DMS153 treated with DMSO at 0.1 percent for 48 hours (cell line): ENCODE results near the gene EFHC1.
"Not testable (repeated sequence)": the region's sequence is repeated elsewhere in the genome, so short reads cannot be mapped to it uniquely, and the experiment has no call there.

Experiments
- DNase-seq: peaks from one replicate; lab custom pipeline; 2025; ENCODE audit not compliant: unreplicated experiment; lab: John Stamatoyannopoulos, UW

EFHC1 gene

DNA sequence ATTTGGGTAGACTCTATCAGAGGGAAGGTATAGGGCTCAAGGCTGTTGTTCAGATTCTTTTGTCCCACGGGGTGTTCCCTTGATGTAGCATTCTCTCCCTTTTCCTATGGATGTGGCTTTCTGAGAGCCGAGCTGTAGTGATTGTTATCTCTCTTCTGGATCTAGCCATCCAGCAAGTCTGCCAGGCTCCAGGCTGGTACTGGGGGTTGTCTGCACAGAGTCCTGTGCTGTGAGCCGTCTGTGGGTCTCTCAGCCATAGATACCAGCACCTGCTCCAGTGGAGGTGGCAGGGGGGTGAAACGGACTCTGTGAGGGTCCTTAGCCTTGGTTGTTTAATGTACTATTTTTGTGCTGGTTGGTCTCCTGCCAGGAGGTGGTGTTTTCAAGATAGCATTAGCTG, 13.2 kb downstream of the EFHC1 start:
- DNase-seq = not testable (repeated sequence)

DNA sequence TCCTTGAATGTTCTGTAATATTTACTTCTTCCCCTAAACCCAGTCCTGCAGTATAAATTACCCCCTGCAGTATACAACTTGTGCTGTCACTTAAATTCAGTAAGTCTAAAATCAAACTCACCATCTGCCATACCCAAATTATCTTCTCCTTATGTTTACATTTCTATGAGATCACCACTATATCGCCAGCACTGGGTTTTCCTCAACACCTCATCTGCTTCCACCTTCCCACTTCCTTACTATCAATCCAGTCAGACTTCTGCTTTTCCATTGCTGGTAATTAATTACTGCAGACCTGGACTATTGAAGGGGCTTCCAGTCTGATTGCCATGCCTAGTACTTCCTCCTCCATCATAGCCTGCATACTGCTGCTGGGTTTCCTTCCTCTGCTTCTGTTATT, 15.2 kb downstream of the EFHC1 start:
- DNase-seq = peak; percentile 3

DNA sequence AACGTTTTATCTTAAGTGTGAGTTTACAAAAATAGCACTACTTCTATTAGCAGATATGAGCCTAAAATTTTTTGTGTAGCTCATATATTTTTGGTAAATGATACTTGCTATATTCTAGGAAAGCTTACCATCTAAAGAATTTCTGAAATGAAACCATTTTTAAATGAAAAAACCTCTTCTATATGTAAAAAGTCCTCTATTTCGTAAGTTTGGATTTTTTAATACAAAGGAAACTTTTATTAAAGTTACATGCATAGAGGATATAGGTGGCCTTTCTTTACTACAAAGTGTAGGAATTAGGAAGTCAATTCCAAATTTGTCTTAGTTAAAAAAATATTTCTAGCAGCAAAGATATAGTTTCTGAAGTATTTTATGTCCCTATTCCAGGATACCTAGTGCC, 18.8 kb downstream of the EFHC1 start:
- DNase-seq = no peak

DNA sequence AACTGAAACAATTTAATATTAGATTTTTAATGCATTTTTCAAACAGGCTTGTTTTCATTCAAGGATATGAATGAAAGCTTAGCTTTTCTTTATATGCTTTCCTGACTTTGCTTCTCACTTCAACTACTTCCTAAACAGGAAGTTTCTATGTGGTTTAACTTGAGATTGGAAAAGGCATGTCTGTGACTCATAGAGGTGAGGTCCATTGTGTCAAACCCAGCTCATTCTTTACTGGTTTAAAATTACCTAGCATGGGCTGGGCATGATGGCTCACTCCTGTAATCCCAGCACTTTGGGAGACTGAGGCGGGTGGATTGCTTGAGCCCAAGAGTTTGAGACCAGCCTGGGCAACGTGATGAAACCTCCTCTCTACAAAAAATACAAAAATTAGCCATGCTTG, 34.4 kb downstream of the EFHC1 start:
- DNase-seq = no peak

DNA sequence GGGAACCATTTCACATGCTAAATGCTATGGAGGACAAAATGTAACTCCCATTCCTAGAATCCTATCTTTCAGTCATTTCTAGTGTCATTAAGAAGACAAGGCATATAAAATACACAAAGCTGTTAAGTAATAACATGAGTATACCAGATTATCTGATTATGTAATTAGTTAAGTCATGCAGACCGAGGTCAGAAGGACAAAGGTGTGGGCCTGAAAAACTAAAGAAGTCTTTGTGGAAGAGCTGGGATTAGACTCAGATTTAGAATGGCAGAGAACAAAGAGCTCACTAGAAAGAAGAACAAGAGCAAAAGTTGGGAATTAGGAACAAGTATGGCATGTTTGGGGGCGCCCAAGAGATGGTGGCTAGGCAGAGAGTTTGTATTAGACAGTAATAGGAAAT, 37.0 kb downstream of the EFHC1 start:
- DNase-seq = no peak

DNA sequence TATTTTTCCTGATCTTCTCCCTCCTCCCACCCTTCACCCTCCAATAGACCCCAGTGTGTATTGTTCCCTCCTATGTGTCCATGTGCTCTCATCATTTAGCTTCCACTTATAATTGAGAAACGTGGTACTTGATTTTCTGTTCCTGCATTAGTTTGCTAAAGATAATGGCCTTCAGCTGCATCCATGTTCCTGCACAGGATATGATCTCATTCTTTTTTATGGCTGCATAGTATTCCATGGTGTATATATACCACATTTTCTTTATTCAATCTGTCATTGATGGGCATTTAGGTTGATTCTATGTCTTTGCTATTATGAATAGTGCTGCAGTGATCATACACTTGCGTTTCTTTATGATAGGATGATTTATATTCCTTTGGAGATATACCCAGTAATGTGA, 41.1 kb downstream of the EFHC1 start:
- not testable (repeated sequence) for DNase-seq

DNA sequence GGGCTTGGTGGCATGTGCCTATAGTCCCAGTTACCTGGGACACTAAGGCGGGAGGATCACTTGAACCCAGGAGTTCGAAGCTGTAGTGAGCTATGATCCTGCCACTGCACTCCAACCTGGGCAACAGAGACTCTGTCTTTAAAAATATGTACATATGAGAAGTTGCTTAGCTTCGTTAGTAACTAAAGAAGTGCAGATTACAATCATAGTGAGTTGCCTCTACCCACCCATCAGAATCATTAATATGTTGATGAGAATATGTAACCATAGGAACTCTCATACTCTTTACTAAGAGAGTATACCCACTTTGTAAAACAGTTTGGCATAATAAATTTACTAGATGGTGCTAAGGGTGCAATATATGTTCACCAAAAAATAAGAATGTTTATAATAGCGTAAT, 54.0 kb downstream of the EFHC1 start:
- DNase-seq = no peak

DNA sequence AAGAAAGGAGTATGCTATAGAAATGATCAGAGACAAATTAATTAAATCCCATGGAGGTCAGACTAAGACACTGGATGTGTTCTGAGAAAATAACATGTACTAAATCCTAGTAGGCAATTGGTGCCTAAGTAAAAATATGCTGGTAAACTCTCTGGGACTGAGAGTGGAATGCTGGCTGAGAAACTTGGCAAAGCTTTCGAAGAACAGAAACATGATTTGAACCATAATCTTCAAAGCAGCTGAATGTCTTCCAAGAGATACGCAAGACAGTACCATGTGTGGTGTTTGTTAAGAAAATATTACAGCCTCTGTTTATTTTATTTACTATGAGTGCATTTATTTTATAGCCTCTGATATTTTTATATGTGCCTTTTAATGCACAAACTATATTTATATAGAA, 55.2 kb downstream of the EFHC1 start:
- no peak for DNase-seq

DNA sequence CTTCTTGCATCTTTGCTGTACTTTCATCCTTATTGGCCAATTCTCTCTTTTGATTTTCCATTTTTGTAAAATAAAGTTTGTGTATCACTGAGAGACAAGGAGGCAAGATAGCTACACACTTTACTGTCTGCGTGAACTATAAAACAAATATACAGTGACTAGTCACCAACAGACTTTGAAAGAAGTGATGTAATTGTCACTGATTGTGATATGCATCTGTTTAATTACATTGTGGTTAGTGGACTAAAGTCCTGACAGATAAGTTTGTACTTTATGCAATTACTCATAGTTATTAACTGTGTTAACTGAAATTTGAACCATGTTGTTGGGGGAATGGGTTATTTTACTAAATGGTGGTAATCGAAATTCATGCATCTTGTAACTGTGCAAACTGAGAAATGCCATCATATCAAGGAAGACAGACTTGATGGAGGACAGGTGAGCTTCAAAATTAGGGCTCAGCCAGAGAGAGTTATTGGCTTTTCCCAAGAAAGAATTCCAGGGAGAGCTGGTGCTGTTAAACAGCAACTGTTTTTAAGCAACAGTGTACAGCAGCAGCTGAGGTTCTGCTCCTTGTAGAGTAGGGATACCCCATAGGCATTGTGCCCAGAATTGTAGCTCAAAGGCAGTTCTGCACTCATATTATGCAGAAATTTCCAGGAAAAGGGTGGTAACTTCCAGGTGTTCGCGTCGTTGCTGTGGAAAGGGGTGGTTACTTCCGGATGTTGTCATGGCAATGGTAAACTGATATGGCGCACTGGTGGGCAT, 62.9 kb downstream of the EFHC1 start:
- no peak for DNase-seq

DNA sequence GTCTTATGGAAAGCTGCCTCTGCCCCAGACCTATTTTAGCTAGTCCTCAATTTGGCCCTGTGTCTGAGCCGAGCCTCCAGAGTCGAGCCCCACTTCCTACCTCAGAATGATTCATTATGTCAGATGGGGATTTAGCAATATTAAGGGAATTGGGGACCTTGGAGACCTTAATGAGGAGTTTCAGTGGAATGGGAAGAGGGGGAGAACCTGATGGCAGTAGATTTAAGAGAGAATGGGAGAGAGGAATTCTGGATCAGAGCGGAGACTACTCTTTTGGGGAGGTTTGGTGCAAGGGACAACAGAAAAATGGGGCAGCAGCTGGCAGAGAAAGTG, 63.5 kb downstream of the EFHC1 start:
- no peak for DNase-seq

DNA sequence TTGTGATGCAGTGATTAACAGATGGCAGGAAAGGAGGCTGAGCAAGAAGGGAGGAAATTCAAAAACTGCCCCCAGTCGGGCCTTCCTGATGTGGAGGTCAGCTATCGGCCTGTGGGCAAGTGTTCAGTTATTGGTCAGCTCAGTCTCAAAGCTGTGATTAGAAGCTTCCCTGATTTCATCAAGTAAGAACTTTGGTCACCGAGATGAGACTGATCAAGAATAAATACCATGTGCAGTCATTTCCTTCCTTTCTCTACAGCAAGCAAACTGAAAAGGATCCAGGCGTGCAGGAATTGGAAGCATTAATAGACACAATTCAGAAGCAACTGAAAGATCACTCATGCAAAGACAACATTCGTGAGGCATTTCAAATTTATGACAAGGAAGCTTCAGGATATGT, 69.7 kb downstream of the EFHC1 start:
- DNase-seq = no peak

DNA sequence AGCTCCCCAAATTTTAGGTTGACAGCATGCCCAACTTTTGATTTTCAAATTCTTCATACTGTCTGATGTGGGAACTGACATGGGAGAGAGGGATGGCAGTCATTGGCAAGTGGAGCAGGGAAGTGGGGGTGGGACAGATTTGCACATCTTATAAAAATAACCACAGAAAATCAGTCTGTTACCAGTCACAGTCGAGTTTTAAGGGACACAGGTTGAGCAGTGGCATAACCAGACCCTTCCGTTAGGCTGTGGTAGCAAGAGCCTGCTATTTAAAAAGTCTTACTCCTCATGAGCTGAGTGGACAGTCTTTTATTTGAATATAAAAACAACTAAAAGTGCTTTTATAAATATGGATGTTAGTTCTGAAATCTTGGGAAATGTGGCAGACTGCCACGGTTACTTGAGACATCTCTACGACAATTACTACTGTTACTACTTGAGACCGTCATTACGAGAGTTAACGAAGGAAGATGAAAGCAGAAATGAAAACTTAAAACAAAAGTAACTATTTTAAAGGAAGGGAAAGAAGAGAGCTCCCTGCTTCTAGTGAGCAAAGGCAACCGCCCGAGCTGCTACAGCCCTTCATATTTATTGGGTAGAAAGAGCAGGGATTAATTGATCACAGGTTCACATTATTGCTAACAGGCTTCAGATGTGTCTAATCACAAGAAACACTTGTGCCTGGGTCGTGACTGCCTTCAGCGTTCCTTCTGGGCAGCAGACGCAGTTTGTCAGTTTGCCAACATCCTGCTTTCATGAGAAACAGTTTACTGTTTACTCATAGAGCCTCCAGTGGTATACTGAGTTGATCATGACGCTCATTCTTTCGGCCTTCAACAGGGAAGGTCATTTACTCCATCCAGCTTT, 71.3 kb downstream of the EFHC1 start:
- DNase-seq = no peak

DNA sequence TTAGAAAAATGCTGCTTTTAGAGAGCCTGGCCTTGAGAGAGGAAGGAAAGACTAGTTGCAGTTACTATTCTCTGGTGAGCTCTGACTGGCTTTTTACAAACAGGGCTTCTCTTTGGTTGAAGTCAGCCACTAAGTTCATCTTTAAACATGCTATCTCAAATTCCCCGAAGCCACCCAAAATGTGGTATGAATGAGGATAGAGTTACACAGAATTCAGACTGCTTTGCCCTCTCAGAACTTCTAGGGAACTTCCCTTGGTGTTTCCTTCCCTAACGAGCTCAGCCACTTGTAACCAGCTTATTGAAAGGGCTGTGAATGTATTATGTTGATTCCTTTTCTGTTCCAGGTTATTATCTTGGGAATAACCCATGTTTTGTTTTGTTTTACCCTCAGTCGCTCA, 73.5 kb downstream of the EFHC1 start:
- DNase-seq = no peak

DNA sequence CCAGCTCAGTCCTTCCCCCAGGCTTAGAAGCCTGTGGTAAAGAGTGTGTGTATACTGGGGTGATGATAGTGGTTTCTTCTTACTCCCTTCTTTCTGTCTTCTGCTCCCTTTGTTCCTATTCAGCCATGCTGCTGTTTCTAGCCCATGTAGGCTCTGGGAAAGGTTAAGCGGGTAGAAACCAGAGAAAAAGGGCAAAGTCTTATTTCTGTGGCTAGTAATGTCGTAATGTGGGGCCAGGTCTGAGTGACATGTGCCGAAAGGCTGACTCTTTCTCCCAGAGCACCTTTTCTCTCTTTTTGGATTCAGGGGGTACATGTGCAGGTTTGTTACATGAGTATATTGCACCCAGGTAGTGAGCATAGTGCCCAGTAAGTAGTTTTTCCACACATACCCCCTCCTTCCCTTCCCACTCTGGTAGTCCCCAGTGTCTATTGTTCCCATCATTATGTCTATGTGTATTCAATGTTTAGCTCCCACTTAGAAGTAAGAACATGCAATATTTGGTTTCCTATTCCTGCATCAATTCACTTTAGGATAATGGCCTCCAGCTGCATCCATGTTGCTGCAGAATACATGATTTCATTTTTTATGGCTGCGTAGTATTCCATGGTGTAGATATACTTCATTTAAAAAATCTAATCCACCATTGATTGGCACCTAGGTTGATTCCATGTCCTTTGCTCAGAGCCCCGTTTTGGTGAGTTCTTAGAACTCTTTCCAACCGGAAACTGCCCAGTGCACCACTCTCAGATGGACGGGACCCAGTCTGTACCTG, 74.3 kb downstream of the EFHC1 start:
- no peak for DNase-seq

DNA sequence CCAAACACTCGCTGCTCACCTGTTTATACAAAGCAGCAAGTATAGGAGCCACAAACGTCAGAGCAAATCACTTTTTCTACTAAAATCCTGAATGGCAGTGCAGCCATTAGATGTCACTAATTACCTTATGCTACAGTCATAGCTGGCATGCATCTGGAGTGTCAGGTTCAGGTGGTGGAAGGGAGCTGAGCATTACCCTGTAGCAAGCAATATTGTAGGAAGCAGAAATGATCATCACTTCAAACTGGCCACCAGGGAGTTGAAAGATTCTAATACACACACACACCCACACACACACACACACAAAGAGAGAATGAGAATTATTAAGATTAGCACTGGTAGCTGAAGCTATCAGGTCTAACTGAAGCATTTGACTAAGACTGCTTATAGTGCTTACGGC, 75.8 kb downstream of the EFHC1 start:
- no peak for DNase-seq

DNA sequence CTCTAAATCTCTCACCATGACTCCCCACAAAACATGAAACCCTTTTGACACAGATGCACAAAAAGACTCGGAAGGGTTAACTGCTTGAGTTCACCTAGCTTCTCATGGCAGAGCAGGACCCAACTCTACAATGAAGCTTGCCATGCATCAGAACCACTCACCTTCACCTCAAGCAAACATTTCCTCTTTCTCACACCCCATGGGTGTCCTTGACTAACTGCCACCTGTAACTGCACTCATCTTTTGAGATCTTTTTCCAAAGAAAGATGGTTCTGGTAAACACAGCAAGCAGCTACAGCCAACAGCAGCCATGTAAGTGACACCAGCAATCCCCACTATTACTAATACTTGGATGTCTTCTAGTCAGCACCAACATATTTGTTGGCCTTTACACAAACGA, 76.5 kb downstream of the EFHC1 start:
- no peak for DNase-seq

DNA sequence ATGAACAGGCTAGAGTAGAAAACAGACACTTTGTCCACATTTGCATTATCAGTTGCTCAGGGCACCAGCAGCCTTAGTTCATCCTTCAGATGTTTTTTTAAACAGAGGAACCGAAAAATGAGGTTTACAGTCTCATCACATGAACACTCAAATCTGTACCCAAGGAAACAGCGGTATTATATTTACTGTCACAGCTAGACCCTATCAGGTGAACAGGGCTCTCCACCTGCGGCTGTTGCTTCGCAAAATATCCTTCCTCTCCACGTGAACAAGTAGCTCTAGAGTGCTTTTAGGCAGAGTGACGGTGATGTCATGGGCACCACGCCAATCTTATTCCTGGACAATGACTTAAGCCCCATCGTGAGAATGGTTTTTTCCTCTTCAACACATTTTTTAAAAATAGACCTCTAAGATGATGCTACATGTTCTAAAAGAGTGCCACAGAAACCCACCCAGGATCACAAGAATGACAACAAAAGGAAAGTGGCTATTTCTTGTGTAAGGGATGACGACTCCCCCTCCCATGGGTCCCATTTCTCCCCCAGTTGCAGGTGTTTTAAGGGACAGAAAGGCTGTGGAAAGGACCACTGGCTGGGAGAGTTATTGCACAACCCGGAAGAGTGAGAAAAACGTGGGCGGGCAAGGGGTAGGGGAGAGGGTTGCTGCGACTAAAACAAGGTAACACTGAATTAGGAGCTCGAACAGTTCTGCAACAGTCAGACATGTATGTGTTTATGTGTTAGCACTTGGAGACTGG, 77.7 kb downstream of the EFHC1 start:
- DNase-seq = peak; percentile 58

DNA sequence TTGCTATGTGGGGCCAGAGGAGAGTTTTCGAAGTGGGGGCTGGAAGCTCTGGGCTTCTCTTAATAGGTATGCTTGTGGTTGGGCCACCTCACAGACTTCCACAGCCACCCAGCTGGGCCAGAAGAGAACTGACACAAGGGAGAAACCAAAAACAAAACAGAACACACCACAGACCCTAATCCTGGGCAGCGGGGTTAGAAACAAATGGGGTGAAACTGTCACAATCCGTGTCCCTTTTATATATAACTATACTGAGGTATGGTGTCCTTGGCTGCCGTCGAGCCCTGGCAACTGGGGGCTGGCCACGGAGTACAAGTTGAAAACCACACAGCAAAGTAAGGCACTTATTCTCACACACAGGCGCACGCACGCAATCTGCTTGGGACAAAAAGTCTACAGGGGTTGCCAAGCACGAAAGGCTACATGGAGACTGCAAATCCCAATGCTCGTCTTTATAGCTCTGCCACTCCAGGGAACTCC, 78.4 kb downstream of the EFHC1 start:
- DNase-seq = no peak

DNA sequence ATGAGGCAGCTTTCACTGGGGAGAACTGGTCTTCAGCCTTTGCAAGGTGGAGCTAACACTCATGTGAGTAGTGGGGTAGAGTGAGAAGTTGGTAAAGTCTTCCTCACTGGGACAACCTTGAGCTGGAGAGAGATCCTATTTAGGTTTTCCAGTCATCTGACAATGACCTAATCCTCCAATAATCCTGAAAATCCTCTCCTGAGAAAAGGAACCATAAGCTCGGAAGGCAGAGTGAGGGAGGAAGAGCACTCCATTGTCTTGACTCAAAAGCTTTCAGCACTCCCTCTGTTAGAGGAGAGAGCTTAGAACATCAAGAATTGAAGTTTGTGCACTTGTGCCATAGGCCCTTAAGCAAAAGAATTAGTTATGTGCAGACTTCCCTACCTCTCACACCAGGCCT, 78.9 kb downstream of the EFHC1 start:
- DNase-seq = no peak

DNA sequence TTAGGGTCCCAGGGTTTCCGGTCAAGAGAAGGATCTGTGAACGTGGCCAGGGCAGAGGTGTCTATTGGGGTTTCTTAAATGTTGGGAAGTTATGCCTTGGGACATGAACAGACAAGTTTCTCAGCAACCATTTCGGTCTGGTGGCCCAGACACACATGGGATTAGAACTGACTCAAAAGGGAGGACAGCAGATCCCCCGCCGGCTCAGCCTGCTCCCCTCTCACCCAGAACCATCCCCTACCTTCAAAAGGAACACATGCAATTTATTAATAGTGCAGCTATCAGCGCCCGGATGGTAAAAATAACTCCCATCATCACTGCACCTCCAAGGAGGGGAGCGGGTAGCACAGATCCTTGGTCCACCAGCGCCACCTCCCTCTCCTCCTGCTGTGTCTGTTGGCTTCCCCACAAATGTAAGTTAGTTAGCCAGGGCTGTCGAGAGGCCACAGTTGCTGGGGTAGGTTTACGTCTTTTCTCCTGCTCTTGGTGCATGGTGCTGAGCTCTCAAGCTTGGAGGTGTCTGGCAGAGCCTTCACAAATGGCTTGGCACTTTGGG, 79.6 kb downstream of the EFHC1 start:
- no peak for DNase-seq
